Sigmoid colon (tissue), 4 donors: ENCODE data around the gene TPGS2.

ENCODE experiments used
- EP300 ChIP-seq, 4 donors: sonication (generic); formaldehyde crosslinking; IDR thresholded peaks; one replicate each; pipeline ENCODE4 v1.6.1; 2017; ENCODE audit warnings: antibody characterized with exemption in 4 of 4
- POLR2AphosphoS5 ChIP-seq, 4 donors: sonication (generic); formaldehyde crosslinking; IDR thresholded peaks; one replicate each; pipeline ENCODE4 v1.6.1; 2017; ENCODE audit warnings: antibody characterized with exemption in 4 of 4
- TF ChIP-seq, protein P1 (sequence below), 4 experiments: fragments of 450-650 bp in 3 of 4; fragments of 200-600 bp in 1 of 4; IDR thresholded peaks; one replicate each; pipeline ENCODE4 v1.5.1; 2016 to 2019; ENCODE audit warnings: antibody characterized with exemption in 4 of 4, mild to moderate bottlenecking in 3 of 4, moderate library complexity in 2 of 4

DNA sequence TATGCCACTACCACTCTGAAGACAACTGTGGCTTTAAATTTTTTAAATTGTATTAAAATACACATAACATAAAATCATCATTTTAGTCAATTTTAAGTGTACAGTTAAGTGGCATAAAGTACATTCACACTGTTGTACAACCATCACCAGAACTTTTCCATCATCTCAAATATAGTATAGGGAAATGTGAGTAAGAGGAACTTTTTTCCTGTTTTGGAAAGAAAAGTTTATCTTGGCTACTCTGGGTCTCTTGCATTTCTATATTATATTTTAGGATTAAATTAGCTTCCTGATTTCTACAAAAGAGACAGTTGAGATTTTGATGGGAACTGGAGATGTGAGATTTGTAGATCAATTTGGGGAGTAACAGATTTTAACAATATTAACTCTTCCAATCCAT is 3.3 kb downstream of the TPGS2 start:
- TF ChIP-seq, protein P1, sequence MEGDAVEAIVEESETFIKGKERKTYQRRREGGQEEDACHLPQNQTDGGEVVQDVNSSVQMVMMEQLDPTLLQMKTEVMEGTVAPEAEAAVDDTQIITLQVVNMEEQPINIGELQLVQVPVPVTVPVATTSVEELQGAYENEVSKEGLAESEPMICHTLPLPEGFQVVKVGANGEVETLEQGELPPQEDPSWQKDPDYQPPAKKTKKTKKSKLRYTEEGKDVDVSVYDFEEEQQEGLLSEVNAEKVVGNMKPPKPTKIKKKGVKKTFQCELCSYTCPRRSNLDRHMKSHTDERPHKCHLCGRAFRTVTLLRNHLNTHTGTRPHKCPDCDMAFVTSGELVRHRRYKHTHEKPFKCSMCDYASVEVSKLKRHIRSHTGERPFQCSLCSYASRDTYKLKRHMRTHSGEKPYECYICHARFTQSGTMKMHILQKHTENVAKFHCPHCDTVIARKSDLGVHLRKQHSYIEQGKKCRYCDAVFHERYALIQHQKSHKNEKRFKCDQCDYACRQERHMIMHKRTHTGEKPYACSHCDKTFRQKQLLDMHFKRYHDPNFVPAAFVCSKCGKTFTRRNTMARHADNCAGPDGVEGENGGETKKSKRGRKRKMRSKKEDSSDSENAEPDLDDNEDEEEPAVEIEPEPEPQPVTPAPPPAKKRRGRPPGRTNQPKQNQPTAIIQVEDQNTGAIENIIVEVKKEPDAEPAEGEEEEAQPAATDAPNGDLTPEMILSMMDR (IDR thresholded peaks at IDR 0.05): no peak
- TF ChIP-seq EP300 (IDR thresholded peaks at IDR 0.05) (no peak), POLR2AphosphoS5 (IDR thresholded peaks at IDR 0.05) (no peak)
